ENCODE measurements around the gene CHRDL2. TPM values are rescaled to one million over a fixed set of nuclear protein-coding genes. Genes with fewer than 3 reads are reported as not detected.

The CHRDL2 gene
- total and polyA plus RNA-seq, 2 donors = 0.69 to 72.8 TPM

DNA sequence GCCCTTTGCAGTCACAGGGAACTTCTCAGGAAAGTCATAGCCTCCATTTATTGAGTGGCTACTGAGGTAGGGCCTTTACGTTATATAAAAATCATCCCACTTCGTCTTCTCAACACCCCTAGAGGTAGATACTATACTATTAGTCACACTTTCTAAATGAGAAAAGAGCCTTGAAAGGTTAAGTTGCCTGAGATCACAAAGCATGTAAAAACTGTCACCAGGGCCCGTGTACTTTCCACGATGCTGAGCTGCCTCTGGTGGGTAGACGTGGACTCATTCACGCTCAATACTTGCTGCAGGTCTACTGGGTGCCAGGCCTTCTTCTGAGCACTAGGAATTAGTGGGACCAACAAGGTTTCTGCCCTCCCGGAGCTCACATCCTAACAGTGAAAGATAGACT, 16.3 kb downstream of the CHRDL2 start:
- DNase-seq (ENCODE audit: extremely low spot score) = no peak
- Histone ChIP-seq H3K4me3 (ENCODE audit: low read depth, low read length) (no peak overlapping the region), H3K36me3 (ENCODE audit: insufficient read depth) (no peaks in the 10 kb centered on the region), H3K27ac (ENCODE audit: low read depth) (no peak overlapping the region), H3K4me1 (ENCODE audit: insufficient read depth) (no peaks in the 10 kb centered on the region)
- 89% methylated on average over 7 of the region's 7 CpGs for WGBS

GRCh38 chr11:74713686-74714085, 17.5 kb downstream of the CHRDL2 start:
- DNase-seq (ENCODE audit: extremely low spot score) = no peak
- WGBS = 71% methylated on average over 4 of the region's 4 CpGs
- no peak overlapping the region for H3K4me3 ChIP-seq (ENCODE audit: low read depth, low read length)
- no peak overlapping the region for H3K27ac ChIP-seq (ENCODE audit: low read depth)
- H3K4me1 ChIP-seq (ENCODE audit: insufficient read depth) = no peaks in the 10 kb centered on the region
- H3K36me3 ChIP-seq (ENCODE audit: insufficient read depth) = no peaks in the 10 kb centered on the region

DNA sequence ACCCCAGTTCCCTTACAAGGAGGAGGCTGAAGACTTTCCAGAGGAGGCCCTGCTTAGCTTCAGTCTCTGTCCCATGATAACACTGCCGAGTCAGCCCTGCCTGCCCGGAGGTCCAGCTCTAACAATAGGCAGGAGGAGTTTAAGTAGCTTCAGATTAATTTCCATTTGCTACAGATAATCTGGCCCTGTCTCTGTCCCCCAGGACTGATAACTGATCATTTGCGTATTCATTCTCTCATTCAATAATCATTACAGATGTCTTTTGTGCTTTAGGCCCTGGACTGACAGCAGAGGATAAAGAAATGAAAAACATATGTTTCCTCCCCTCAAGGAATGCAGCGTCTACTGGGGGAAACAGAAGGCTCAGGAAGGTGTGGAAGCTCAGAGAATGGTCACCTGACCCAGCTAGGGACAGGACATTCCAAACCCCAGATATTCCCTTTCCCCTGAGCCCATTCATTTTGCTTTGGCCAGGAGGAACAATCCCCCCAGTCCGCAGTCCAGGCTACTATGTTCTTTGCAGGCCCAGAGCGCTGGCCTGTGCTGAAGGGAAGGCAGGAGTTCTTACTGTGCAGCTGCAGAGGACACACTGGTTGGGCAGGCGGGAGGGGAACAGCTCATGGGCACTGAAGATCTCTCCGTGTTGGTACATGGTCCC, 20.8 kb downstream of the CHRDL2 start:
- DNase-seq (ENCODE audit: extremely low spot score) = no peak
- Histone ChIP-seq H3K4me3 (ENCODE audit: low read depth, low read length) (no peak overlapping the region), H3K4me1 (ENCODE audit: insufficient read depth) (no peaks in the 10 kb centered on the region), H3K36me3 (ENCODE audit: insufficient read depth) (no peaks in the 10 kb centered on the region), H3K27ac (ENCODE audit: low read depth) (no peak overlapping the region)
- 51% methylated on average over 8 of the region's 8 CpGs for WGBS

- no peak for DNase-seq (ENCODE audit: extremely low spot score)
- H3K36me3 ChIP-seq (ENCODE audit: insufficient read depth) = no peaks in the 10 kb centered on the region
- WGBS = 83% methylated on average over 3 of the region's 3 CpGs
- H3K4me3 ChIP-seq (ENCODE audit: low read depth, low read length) = no peak overlapping the region
- H3K27ac ChIP-seq (ENCODE audit: low read depth) = no peak overlapping the region
- no peaks in the 10 kb centered on the region for H3K4me1 ChIP-seq (ENCODE audit: insufficient read depth)
Observed at GRCh38 chr11:74709175-74709574, 22.1 kb downstream of the CHRDL2 start.

DNA sequence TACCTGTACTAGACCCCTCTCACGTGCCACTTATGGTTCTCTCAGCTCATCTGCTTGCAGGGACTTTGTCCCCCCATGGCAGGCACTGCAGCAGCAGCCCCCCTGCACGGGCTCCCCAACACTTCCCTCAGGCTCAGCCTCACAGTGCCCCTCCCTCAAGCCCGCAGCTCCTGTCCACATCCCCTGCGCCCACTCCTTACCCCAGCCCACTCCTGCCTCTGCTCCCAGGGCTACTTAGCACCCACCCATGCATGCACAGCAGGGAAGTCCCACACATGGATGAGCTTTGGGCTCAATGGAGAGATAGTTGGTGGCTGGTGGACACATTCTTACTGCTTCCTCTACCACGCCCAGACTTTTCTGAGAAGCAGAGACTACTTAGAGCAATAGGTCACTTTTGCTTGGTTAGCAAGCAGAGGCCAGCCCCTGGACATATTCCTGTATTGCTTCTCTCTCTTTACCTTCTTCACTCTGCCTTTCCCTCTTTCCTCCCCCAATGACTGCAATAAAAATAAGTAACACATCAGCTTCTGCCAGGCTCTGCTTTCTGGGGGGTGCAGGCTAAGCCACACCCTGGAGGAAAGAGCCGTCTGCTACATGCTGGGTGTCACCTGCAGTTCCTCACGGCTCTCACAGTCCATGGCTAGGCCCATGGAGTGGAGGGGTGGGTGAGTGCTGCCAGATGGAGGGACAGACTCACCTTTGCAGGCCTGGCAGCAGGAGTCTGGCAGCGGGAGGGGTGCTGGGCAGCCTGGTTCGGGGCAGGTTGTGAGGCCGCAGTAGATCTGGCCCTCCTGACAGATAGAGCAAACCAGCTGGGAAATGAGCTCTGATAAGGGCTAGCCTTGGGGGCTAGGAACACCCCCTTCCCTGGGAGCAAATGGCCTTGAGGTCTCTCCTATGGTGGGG, 23.4 kb downstream of the CHRDL2 start:
- no peaks in the 10 kb centered on the region for H3K36me3 ChIP-seq (ENCODE audit: insufficient read depth)
- WGBS = 84% methylated on average over 10 of the region's 10 CpGs

DNA sequence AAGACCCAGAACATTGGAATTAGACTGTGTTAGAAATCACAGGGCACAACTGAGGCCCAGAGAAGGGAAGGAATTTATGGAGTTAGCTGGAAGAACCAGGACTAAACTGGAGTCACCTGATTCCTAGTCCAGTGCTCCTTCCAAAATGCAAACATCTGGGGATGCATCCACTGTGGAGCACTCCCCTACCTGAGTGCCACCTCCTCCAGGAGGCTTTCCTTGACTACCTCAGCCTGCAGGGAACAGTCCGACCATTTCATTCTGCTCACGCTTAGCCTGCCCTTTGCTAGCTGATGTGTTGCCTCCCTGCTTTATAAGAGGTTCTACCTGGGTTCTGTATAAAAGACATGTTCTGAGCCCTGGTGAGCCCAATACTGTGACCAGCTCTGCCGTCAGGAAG, 24.0 kb downstream of the CHRDL2 start:
- Histone ChIP-seq H3K4me3 (ENCODE audit: low read depth, low read length) (no peak overlapping the region), H3K36me3 (ENCODE audit: insufficient read depth) (no peaks in the 10 kb centered on the region), H3K4me1 (ENCODE audit: insufficient read depth) (no peaks in the 10 kb centered on the region), H3K27ac (ENCODE audit: low read depth) (no peak overlapping the region)
- WGBS = 98% methylated on average over 3 of the region's 3 CpGs
- no peak for DNase-seq (ENCODE audit: extremely low spot score)

More for the DNA sequence above, 23.4 kb downstream of the CHRDL2 start:
- Histone ChIP-seq H3K27ac (ENCODE audit: low read depth) (no peak overlapping the region), H3K4me3 (ENCODE audit: low read depth, low read length) (no peak overlapping the region), H3K4me1 (ENCODE audit: insufficient read depth) (no peaks in the 10 kb centered on the region)
- no peak for DNase-seq (ENCODE audit: extremely low spot score)

DNA sequence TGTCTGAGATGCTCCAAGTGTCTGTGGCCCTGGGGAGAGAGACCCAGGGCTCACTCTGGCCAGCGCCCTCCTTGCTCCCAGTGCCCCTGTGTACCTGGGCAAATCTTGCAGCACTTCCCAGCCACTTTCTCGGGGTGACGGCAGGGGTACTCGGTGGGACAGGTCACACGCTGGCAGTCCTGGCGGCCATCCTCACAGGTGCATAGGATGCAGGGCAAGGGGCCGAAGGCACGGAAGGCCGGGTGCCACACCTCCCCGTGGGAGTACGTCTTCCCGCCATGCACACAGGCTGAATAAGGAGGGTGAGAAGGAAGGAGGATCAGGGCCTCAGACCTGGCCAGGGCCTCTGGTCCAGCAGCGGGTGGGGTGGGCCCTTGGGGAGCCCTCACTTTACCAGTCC, 28.0 kb downstream of the CHRDL2 start:
- WGBS = 94% methylated on average over 13 of the region's 13 CpGs
- no peaks in the 10 kb centered on the region for H3K4me1 ChIP-seq (ENCODE audit: insufficient read depth)

DNA sequence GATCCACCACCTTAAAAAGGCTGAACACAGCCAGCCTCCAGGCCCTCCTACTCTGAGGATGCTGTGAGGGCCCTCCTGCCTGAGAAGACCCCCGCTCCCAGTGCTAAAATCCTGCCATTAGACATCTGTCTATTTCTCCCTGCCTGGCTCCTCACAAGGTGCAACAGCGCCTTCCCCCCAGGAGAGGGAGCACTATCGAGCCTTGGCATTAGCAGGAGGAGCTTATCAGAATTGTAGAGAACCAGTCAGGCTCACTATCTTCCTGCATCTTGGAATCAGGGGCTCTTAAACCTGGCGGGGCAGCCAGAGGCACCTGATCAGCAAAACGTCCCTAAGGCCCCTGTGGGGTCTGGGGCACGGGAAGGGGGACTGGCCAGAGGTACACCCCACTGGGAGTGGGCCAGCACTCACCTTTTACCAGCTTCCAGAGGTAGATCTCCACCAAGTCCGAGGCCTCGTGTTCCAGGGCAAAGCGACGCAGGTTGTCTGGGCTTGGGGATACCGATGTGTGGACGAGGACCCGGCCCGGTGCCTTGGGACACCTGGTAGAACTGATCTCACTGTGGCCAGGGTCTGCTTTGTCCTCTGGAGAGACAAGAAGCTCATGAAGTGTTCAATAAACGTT, 28.7 kb downstream of the CHRDL2 start:
- no peak for DNase-seq (ENCODE audit: extremely low spot score)
- 59% methylated on average over 15 of the region's 15 CpGs for WGBS

More for the DNA sequence above, 28.0 kb downstream of the CHRDL2 start:
- H3K36me3 ChIP-seq (ENCODE audit: insufficient read depth) = no peaks in the 10 kb centered on the region
- no peak overlapping the region for H3K4me3 ChIP-seq (ENCODE audit: low read depth, low read length)
- H3K27ac ChIP-seq (ENCODE audit: low read depth) = no peak overlapping the region
- DNase-seq (ENCODE audit: extremely low spot score) = no peak

GRCh38 chr11:74701351-74701750, 29.9 kb downstream of the CHRDL2 start:
- Histone ChIP-seq H3K27ac (ENCODE audit: low read depth) (no peak overlapping the region), H3K4me3 (ENCODE audit: low read depth, low read length) (no peak overlapping the region), H3K36me3 (ENCODE audit: insufficient read depth) (no peaks in the 10 kb centered on the region), H3K4me1 (ENCODE audit: insufficient read depth) (no peaks in the 10 kb centered on the region)
- no peak for DNase-seq (ENCODE audit: extremely low spot score)
- WGBS = 66% methylated on average over 8 of the region's 8 CpGs

More for the DNA sequence above, 28.7 kb downstream of the CHRDL2 start:
- no peaks in the 10 kb centered on the region for H3K4me1 ChIP-seq (ENCODE audit: insufficient read depth)
- no peak overlapping the region for H3K4me3 ChIP-seq (ENCODE audit: low read depth, low read length)
- H3K36me3 ChIP-seq (ENCODE audit: insufficient read depth) = no peaks in the 10 kb centered on the region
- no peak overlapping the region for H3K27ac ChIP-seq (ENCODE audit: low read depth)

DNA sequence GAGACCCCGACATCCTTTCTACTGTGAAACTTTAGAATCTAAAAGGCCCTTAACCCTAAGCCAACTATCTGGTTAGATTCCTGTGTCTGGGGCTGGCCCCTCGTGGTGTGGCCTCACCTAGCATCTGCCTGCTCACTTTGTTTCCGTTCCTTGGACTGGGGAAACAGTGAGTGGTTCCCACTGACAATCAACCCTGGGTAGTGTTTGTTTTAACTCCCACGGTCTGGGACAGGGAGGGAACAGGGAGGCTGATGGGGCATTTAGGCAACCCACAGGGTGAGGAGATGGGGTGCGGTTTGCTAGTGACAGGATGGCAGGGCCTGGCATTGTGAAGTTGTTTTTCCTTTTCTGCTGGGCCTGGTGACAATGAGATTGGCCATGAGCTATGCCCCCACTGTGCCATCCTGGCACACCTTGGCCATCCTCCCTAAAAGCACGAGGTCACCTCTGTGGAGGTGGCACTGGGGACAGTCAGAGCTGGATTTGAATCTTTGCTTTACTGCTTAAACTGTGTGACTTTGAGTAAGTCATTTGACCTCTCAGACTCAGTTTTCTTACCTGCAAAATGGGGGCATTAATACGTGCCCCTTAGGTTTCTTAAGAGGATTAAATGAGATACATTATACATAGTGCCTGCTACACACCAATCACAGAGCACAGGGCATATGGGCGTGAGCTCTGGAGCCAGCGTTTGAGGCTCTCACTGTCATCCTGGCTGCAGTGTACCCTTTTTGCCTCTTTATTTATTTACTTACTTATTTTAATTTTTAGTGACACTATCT, 31.4 kb downstream of the CHRDL2 start:
- Histone ChIP-seq H3K36me3 (ENCODE audit: insufficient read depth) (no peaks in the 10 kb centered on the region), H3K4me1 (ENCODE audit: insufficient read depth) (no peaks in the 10 kb centered on the region), H3K4me3 (ENCODE audit: low read depth, low read length) (no peak overlapping the region), H3K27ac (ENCODE audit: low read depth) (no peak overlapping the region)
- DNase-seq (ENCODE audit: extremely low spot score) = no peak
- 89% methylated on average over 9 of the region's 9 CpGs for WGBS

- H3K4me1 ChIP-seq (ENCODE audit: insufficient read depth) = no peaks in the 10 kb centered on the region
Observed at GRCh38 chr11:74697722-74698121, 33.5 kb downstream of the CHRDL2 start.

DNA sequence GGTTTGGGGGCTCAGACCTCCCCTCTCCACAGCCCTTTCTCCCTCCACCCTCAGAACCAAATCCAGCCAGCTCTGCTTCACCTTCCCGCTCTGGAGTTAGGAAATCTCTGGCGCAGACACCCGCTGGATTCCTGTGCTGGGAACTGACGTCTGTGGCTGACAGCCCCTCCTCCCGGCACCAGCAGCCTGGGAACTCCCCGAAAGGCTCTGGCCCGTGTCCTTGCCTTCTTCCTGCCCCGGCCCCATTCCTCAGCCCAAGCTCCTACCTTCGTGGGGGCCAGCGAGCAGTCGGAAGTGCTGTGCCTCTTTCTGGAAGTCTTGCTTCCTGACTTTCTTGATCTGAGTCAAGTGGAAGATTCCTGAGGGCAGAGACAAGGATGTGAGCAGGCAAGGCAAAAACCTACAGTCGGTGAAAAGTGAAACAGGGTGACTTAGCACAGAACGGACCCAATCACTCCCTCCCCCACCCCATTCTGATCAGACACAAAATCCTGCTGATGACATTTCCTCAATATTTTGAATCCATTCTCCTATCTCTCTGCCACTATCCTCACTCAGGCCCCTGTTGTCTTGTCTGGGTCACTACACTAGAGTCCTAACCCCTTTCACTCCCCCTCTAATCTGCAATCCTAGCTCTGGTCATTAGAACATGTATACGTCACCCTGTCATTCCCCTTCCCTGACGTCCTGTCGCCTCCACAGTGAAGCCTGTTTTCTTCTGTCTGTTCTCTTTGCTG, 34.1 kb downstream of the CHRDL2 start:
- DNase-seq (ENCODE audit: extremely low spot score) = no peak
- H3K4me1 ChIP-seq (ENCODE audit: insufficient read depth) = no peaks in the 10 kb centered on the region
- WGBS = 29% methylated on average over 16 of the region's 16 CpGs
- no peak overlapping the region for H3K27ac ChIP-seq (ENCODE audit: low read depth)
- no peaks in the 10 kb centered on the region for H3K36me3 ChIP-seq (ENCODE audit: insufficient read depth)
- H3K4me3 ChIP-seq (ENCODE audit: low read depth, low read length) = no peak overlapping the region

More at GRCh38 chr11:74697722-74698121, 33.5 kb downstream of the CHRDL2 start:
- Histone ChIP-seq H3K36me3 (ENCODE audit: insufficient read depth) (no peaks in the 10 kb centered on the region), H3K27ac (ENCODE audit: low read depth) (no peak overlapping the region), H3K4me3 (ENCODE audit: low read depth, low read length) (no peak overlapping the region)
- WGBS = 84% methylated on average over 4 of the region's 4 CpGs
- no peak for DNase-seq (ENCODE audit: extremely low spot score)

- Histone ChIP-seq H3K4me3 (ENCODE audit: low read depth, low read length) (no peak overlapping the region), H3K4me1 (ENCODE audit: insufficient read depth) (no peaks in the 10 kb centered on the region), H3K27ac (ENCODE audit: low read depth) (no peak overlapping the region), H3K36me3 (ENCODE audit: insufficient read depth) (no peaks in the 10 kb centered on the region)
- WGBS = 57% methylated on average over 6 of the region's 6 CpGs
- DNase-seq (ENCODE audit: extremely low spot score) = no peak
Observed at GRCh38 chr11:74696500-74696899, 34.7 kb downstream of the CHRDL2 start.
